ENCODE data around the gene CMKLR1. TPM values are rescaled to one million over a fixed set of nuclear protein-coding genes. Genes with fewer than 3 reads are reported as not detected.

Gene CMKLR1
- total and polyA plus RNA-seq, 2 donors (not counting 3 experiments of a cell fraction or from before 2014, with no cell fraction given): 0.61 TPM; not detected in 1

DNA sequence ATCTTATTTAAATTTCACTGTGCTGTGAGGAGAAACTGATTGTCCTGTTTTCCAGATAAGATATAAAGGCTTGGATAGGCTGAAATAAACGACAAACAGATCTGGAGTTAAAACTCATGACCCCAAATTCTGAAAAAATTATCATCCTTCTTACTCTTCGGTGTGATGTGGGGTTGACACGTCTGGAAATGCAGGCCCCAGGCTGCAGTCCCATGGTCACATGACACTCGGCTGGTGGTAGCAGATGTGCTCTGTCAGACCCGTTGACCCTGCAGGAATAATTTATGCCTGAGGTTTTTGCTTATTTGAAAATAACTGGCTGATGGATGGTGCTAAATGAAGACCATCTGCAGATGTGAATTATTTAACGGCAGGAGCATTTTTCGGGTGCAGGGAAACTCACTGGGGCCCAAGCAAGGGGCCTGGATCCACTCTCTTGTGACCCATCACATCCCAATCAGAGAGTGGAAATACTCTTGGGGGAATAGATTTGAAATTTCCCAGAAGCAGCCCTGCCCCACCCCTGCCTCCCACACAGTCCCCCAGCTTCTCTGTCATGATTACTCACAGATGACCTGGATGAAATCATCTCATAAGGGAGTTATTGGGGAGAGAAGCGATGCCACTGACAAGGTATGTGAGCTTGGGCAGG is 47.7 kb upstream of the CMKLR1 start:
- no peaks in the 10 kb centered on the region for H4K20me1 ChIP-seq (replicated peaks; ENCODE audit: control insufficient read depth, extremely low read depth, insufficient read depth, low read length)
- no peaks in the 10 kb centered on the region for H3K79me2 ChIP-seq (ENCODE audit: control insufficient read depth, insufficient read depth, low read length)
- FAIRE-seq: no peak
- no peak overlapping the region for H2AFZ ChIP-seq (ENCODE audit: low read depth, low read length)
- POLR2A ChIA-PET: no interaction called here
- TF ChIP-seq, protein P1, sequence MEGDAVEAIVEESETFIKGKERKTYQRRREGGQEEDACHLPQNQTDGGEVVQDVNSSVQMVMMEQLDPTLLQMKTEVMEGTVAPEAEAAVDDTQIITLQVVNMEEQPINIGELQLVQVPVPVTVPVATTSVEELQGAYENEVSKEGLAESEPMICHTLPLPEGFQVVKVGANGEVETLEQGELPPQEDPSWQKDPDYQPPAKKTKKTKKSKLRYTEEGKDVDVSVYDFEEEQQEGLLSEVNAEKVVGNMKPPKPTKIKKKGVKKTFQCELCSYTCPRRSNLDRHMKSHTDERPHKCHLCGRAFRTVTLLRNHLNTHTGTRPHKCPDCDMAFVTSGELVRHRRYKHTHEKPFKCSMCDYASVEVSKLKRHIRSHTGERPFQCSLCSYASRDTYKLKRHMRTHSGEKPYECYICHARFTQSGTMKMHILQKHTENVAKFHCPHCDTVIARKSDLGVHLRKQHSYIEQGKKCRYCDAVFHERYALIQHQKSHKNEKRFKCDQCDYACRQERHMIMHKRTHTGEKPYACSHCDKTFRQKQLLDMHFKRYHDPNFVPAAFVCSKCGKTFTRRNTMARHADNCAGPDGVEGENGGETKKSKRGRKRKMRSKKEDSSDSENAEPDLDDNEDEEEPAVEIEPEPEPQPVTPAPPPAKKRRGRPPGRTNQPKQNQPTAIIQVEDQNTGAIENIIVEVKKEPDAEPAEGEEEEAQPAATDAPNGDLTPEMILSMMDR (IDR thresholded peaks at IDR 0.05; ENCODE audit: extremely low read depth in 1 of 2, insufficient read depth in 1 of 2, low read depth in 1 of 2, low read length in 2 of 2): no peak
- TF ChIP-seq GATA2 (IDR thresholded peaks at IDR 0.05; ENCODE audit: insufficient read depth, insufficient read length, low read depth, low read length) (no peak), JUN (IDR thresholded peaks at IDR 0.05; ENCODE audit: borderline replicate concordance, insufficient read depth, insufficient read length, low read depth) (no peak), POLR2A (IDR thresholded peaks at IDR 0.05; ENCODE audit: low read depth, low read length) (no peak), MYC (IDR thresholded peaks at IDR 0.05; ENCODE audit: low read depth, low read length) (no peak), POLR2AphosphoS5 (IDR thresholded peaks at IDR 0.05; ENCODE audit: insufficient read depth, low read depth, low read length) (no peak), EZH2 (IDR thresholded peaks at IDR 0.05; ENCODE audit: borderline replicate concordance, low read depth, low read length, severe bottlenecking) (no peak), FOS (IDR thresholded peaks at IDR 0.05; ENCODE audit: borderline replicate concordance, insufficient read depth, low read length) (no peak)
- TF ChIP-seq, protein P2, sequence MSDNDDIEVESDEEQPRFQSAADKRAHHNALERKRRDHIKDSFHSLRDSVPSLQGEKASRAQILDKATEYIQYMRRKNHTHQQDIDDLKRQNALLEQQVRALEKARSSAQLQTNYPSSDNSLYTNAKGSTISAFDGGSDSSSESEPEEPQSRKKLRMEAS (IDR thresholded peaks at IDR 0.05; ENCODE audit: insufficient read depth, insufficient read length): no peak
- no peak overlapping the region for H3K9ac ChIP-seq (replicated peaks; ENCODE audit: extremely low read depth, insufficient read depth, low read length)
- dilution Hi-C loops (cut with MboI; ENCODE audit: extremely low pct_ligation_motif_present, low sequenced_read_pairs): no loop called here
- no TSS peak for BruUV-seq (replicated peaks)
- intact Hi-C loops (cut with micrococcal nuclease): no loop called here
- no peak overlapping the region for H3K27ac ChIP-seq (ENCODE audit: insufficient read depth, low read depth, low read length)
- H3K4me1 ChIP-seq (ENCODE audit: control insufficient read depth, extremely low read depth, insufficient read depth, low read length): no peaks in the 10 kb centered on the region
- no peaks in the 10 kb centered on the region for H3K9me1 ChIP-seq (replicated peaks; ENCODE audit: control insufficient read depth, extremely low read depth, insufficient read depth, low read length)
- H3K9me3 ChIP-seq (replicated peaks; ENCODE audit: control insufficient read depth, insufficient read depth, low read length): no peaks in the 10 kb centered on the region
- H3K27me3 ChIP-seq (ENCODE audit: control insufficient read depth in 2 of 2, insufficient read depth in 2 of 2, low read length in 2 of 2): no peaks in the 10 kb centered on the region
- H3K36me3 ChIP-seq (ENCODE audit: control insufficient read depth in 2 of 2, extremely low read depth in 1 of 2, insufficient read depth in 2 of 2, low read length in 2 of 2): no peaks in the 10 kb centered on the region
- H3K4me2 ChIP-seq (ENCODE audit: insufficient read depth, low read length): no peak overlapping the region
- CTCF ChIA-PET: no interaction called here
- DNase-seq (ENCODE audit: low read depth, low spot score): no peak
- H3K4me3 ChIP-seq (replicated peaks in 1 of 3; ENCODE audit: insufficient read depth in 1 of 3, low read depth in 1 of 3, low read length in 3 of 3): no peak overlapping the region
